H1 (cell line): ENCODE data around the gene MEF2D. TPM values are rescaled to one million over a fixed set of nuclear protein-coding genes. Genes with fewer than 3 reads are reported as not detected.

Source experiments
- CBX8 ChIP-seq: fragments of 300-800, 300-1000 bp; sonication (generic); IDR thresholded peaks from 2 replicates; pipeline ENCODE4 v1.7.1; 2016; ENCODE audit warnings: low read depth, low read length, borderline replicate concordance
- RNF2 ChIP-seq: fragments of 200-900, 300-1000 bp; sonication (generic); IDR thresholded peaks from 2 replicates; pipeline ENCODE4 v1.7.1; 2016; ENCODE audit warnings: borderline replicate concordance, low read depth, mild to moderate bottlenecking, antibody characterized with exemption, low read length; ENCODE audit not compliant: poor library complexity, severe bottlenecking; ENCODE audit errors: missing control alignments
- SUZ12 ChIP-seq: fragments of 200-600 bp; sonication (generic); IDR thresholded peaks from 2 replicates; pipeline ENCODE4 v1.6.1; 2012; ENCODE audit warnings: mild to moderate bottlenecking, inconsistent platforms, low read length, moderate library complexity, mixed read lengths
- polyA plus RNA-seq, 7 experiments: library from polyadenylated mRNA; depleted of rRNA in 3 of 7; stranded (reverse) in 5 of 7; unstranded in 2 of 7; fragments of >200 nt in 5 of 7; fragments of 200-250 nt in 2 of 7; gene quantifications; 1 replicate in 5 of 7; 2 replicates in 1 of 7; 4 replicates in 1 of 7; pipeline versions ENCODE4 v1.2.1 to v1.2.3, GENCODE V29; 2011 to 2013; ENCODE audit warnings: missing spikeins in 2 of 7, mixed read lengths in 2 of 7
- total RNA-seq: library from RNA; stranded (reverse); fragmentation: NEBNext Ultra II Directional; extraction: Animal tissue kit (Norgen Biotek cat#: 25700); gene quantifications from 2 replicates; pipeline ENCODE4 v1.2.1, GENCODE V29; 2021

Gene MEF2D
- total and polyA plus RNA-seq, 2 of the 8 experiments (the other 6 are each of a cell fraction or from before 2014, with no cell fraction given): 17.3 to 20.3 TPM

DNA sequence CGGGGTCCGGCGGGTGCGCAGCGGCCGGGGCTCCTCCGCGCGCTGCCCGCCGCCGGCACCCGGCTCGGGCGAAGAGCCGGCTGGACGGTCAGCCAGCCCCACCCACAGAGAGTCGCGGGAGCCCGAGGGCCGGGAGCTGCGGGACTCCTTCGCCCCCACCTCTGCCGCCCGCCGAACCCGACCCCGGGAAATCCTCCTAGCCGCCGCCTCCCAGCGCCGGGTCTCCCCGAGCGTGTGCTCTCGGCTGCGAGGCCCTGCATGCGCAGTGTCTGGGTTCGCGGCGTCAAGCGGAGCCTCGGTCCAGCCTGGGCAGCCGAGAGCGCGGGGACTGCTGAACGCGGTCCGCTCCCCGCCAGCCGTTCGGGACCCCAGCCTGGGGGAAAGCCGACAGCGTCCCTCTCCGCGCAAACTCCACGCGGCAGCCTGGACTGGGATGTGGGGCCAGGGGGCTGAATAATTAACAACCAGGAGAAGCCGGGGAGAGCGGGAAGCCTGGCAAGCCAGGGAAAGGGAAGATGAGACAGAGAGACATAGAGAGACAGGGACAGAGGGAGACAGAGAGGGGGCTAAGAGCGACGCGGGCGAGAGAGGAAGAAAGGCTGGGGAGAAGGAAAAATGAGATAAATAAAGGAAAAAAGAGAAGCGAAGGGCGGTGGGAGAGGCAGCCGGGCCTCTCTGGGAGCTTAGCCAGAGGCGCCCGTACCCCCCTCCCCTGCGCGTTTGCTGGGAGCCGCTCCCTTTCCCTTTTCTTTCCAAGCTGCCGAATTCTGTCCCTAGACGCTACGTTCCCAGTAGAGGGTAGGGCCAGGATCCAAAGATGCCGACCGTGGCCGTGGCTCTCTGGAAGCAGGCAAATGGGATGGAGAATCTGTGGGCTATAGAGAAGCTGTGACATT lies 64.2 kb downstream of the MEF2D start (continued):
- peak; percentile 53 for TF ChIP-seq RNF2
- TF ChIP-seq CBX8: peak; percentile 87; the same call in 1 of the 2 replicates
- TF ChIP-seq SUZ12: peak; percentile 85
